Measurements from ENCODE around the gene SF3B4. TPM values are rescaled to one million over a fixed set of nuclear protein-coding genes. Genes with fewer than 3 reads are reported as not detected.
A peak's percentile ranks its signal among the peaks of the same experiment; 100 is the strongest.

The SF3B4 gene, protein sequence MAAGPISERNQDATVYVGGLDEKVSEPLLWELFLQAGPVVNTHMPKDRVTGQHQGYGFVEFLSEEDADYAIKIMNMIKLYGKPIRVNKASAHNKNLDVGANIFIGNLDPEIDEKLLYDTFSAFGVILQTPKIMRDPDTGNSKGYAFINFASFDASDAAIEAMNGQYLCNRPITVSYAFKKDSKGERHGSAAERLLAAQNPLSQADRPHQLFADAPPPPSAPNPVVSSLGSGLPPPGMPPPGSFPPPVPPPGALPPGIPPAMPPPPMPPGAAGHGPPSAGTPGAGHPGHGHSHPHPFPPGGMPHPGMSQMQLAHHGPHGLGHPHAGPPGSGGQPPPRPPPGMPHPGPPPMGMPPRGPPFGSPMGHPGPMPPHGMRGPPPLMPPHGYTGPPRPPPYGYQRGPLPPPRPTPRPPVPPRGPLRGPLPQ
- total RNA-seq: 10 to 100 TPM in 2 of 4 donors, 1 to 10 TPM in 2; 7.8 to 17.7 (median 10.4) TPM
- polyA plus RNA-seq: 10 to 100 TPM; 19.0 to 51.1 (median 30.6) TPM

DNA sequence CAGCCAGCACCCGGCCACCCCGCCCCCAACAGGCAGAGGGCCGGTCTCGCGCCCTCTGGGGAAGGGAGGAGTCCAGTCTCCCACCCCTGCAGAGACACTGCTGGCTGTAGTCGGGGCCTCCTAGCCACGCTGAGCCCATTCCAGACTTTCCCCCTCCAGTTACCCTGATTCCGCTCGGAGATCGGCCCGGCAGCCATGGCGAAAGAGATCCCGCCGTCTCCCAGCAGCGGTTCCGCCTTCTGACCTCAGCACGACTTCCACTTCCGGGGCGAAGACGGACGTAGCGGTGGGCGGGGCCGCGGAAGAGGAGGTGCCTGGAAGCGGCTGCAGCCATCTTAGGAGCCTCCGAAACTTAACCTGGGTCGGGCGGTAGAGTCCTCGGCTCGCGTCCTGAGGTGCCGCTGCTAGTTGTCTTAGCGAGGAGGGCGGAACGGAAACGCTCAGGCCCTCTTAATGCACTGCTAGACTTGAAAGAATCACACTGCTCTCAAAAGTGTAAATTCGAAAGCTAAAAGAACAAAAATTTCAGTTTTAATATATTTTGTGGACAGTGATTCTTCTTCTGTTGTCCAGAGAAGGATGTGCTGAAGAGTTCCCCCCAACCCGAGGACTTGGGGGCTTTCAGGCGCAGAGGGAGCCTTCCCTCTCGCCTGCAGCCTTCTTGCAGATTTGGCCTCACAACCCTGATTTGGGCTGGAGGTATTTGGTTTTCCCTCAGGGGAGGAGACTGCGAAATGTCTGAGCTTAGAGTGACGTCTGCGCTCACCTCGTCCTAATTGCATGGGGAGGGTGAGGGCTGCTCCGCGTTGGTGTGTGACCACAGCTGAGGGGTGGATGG lies at the start of gene SF3B4:
TSS of gene SF3B4 (minus strand) at position 241 of the 838 bp plus-strand sequence. CDS start at position 197, 44 bp downstream.
- TF ChIP-seq, protein P1, sequence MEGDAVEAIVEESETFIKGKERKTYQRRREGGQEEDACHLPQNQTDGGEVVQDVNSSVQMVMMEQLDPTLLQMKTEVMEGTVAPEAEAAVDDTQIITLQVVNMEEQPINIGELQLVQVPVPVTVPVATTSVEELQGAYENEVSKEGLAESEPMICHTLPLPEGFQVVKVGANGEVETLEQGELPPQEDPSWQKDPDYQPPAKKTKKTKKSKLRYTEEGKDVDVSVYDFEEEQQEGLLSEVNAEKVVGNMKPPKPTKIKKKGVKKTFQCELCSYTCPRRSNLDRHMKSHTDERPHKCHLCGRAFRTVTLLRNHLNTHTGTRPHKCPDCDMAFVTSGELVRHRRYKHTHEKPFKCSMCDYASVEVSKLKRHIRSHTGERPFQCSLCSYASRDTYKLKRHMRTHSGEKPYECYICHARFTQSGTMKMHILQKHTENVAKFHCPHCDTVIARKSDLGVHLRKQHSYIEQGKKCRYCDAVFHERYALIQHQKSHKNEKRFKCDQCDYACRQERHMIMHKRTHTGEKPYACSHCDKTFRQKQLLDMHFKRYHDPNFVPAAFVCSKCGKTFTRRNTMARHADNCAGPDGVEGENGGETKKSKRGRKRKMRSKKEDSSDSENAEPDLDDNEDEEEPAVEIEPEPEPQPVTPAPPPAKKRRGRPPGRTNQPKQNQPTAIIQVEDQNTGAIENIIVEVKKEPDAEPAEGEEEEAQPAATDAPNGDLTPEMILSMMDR (IDR thresholded peaks at IDR 0.05): no peak
- peak; percentile 98 to 99 (median 99) for TF ChIP-seq POLR2AphosphoS5 (IDR thresholded peaks at IDR 0.05)
- TF ChIP-seq EP300 (IDR thresholded peaks at IDR 0.05): peak in 1 of 4 donors; percentile 3
- TF ChIP-seq POLR2A (IDR thresholded peaks at IDR 0.05): peak; percentile 94 to 96
- H3K36me3 ChIP-seq: peaks cover 31 to 74% (median 41%) of the 10 kb centered on the region in 4 donors
- intact Hi-C loops (cut with DNase I): loop anchor here (2.0 kb wide), 1 partner anchor 37 kb away; no protein-coding TSS in a partner anchor
- 0 to 1% methylated on average over 47 of the region's 47 CpGs for WGBS, 2 donors
- no peaks in the 10 kb centered on the region for H3K9me3 ChIP-seq
- DNase-seq: peak; percentile 98
- H3K27me3 ChIP-seq: no peaks in the 10 kb centered on the region
- H3K27ac ChIP-seq: peak within 1 kb of the TSS; percentile 95 to 97 (median 96)
- H3K4me1 ChIP-seq: peaks cover 0 to 39% (median 34%) of the 10 kb centered on the region in 4 donors
- peak within 1 kb of the TSS; percentile 74 to 94 (median 92) for H3K4me3 ChIP-seq

DNA sequence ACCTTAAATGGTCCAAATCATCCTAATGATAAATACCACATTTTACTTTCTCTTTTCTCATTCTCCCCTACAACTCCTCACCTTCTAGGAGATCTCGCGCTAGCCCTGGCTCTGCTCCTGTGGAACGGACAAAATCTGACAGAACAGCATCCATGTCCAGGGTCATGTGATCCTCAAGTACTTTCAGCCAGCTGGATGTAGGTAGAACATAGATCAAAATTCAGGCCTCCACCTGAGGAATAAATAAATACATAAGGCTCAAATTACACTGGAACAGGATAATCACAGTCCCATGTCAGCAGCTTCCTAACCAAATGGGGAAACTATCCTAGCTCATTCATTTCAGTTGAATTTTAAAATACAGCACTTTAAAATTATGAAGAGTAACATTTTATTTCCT lies 49.7 kb upstream of the SF3B4 start:
- intact Hi-C loops (cut with DNase I): no loop called here
- TF ChIP-seq, protein P1 (IDR thresholded peaks at IDR 0.05): no peak
- TF ChIP-seq POLR2A (IDR thresholded peaks at IDR 0.05): no peak
- no peak for TF ChIP-seq POLR2AphosphoS5 (IDR thresholded peaks at IDR 0.05)
- Histone ChIP-seq H3K27ac (no peak overlapping the region), H3K36me3 (peaks cover 8 to 49% (median 18%) of the 10 kb centered on the region in 4 donors), H3K4me1 (peaks cover 0 to 28% (median 20%) of the 10 kb centered on the region in 4 donors), H3K4me3 (no peak overlapping the region), H3K27me3 (no peaks in the 10 kb centered on the region), H3K9me3 (no peaks in the 10 kb centered on the region)
- WGBS, 2 donors: 97 to 98% methylated on average over 3 of the region's 3 CpGs
- DNase-seq: no peak

DNA sequence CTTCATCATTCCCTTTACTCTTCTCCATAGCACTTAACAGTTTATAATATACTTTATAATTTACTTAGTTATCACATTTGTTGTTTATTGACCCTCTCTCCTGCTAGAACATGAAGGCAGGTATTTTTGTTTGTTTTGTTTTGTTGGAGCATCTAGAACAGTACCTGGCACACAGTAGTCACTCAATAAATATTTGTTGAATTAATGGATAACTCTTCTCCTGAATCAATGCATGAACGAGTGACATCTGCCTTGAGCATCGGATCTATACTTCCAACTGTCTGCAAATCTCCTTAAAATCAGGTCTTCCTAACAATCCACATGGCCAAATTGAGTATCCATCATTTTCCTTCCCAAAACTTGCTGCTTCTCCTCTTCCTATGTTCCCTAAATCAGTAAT lies 44.9 kb upstream of the SF3B4 start:
- no peaks in the 10 kb centered on the region for H3K4me1 ChIP-seq
- no peak for DNase-seq
- no peaks in the 10 kb centered on the region for H3K9me3 ChIP-seq
- H3K27ac ChIP-seq: no peak overlapping the region
- WGBS, 2 donors: 96 to 98% methylated on average over 2 of the region's 2 CpGs
- no peaks in the 10 kb centered on the region for H3K27me3 ChIP-seq
- TF ChIP-seq POLR2A (IDR thresholded peaks at IDR 0.05): no peak
- TF ChIP-seq POLR2AphosphoS5 (IDR thresholded peaks at IDR 0.05): no peak
- no peak for TF ChIP-seq EP300 (IDR thresholded peaks at IDR 0.05)
- TF ChIP-seq, protein P1 (IDR thresholded peaks at IDR 0.05): no peak
- peaks cover 17 to 95% (median 39%) of the 10 kb centered on the region in 4 donors for H3K36me3 ChIP-seq
- no peak overlapping the region for H3K4me3 ChIP-seq
- intact Hi-C loops (cut with DNase I): loop anchor here (5.0 kb wide), 1 partner anchor 35 kb away; no protein-coding TSS in a partner anchor

DNA sequence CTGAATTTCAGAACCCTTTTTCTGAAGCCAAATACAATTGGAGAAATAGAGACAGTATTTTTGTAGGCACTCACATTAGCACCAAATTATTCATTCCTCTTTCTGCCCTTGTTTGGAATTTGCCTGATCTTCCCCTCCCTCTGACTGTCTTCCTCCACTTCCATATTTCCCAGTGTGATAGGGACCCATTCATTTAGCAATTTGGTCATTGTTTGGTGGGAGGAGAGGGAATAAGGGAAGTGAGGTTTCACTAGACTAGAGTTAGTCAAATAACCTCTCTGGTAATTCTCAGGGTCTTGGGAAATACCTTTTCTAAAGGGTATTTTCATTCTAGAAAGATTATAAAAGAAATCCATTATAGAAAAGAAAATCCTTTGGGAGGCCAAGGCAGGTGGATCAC lies 40.0 kb upstream of the SF3B4 start:
- H3K27ac ChIP-seq: no peak overlapping the region
- no peaks in the 10 kb centered on the region for H3K27me3 ChIP-seq
- intact Hi-C loops (cut with DNase I): no loop called here
- H3K4me1 ChIP-seq: peaks cover 0 to 1% (median under 1%) of the 10 kb centered on the region in 4 donors
- peaks cover 20 to 97% (median 51%) of the 10 kb centered on the region in 4 donors for H3K36me3 ChIP-seq
- H3K9me3 ChIP-seq: no peaks in the 10 kb centered on the region
- H3K4me3 ChIP-seq: no peak overlapping the region
- no peak for DNase-seq
- no peak for TF ChIP-seq POLR2AphosphoS5 (IDR thresholded peaks at IDR 0.05)
- TF ChIP-seq POLR2A (IDR thresholded peaks at IDR 0.05): no peak
- TF ChIP-seq, protein P1 (IDR thresholded peaks at IDR 0.05): no peak
- TF ChIP-seq EP300 (IDR thresholded peaks at IDR 0.05): no peak

Data from sigmoid colon (tissue), 7 donors.